ENCODE data around the gene YIPF4. TPM values are rescaled to one million over a fixed set of nuclear protein-coding genes. Genes with fewer than 3 reads are reported as not detected.

Gene YIPF4
- total and polyA plus RNA-seq, 2 of the 8 experiments (the other 6 are each of a cell fraction or from before 2014, with no cell fraction given), result 2.9 to 21.4 TPM

GRCh38 chr2:32358111-32358482, 80.4 kb downstream of the YIPF4 start:
- Histone ChIP-seq H2AK5ac (ENCODE audit: low read depth, low read length) (no peak overlapping the region), H3K9ac (replicated peaks in 1 of 4; ENCODE audit: extremely low read depth in 1 of 4, low read depth in 3 of 4, low read length in 3 of 4) (peak overlapping the region; percentile 40 to 57 (median 49); a peak in 6 of 7 replicates), H2BK12ac (ENCODE audit: low read depth, low read length) (no peak overlapping the region), H4K8ac (ENCODE audit: extremely low read depth, insufficient read depth, low read length) (no peak overlapping the region; the same call in 1 of the 2 replicates), H2BK20ac (ENCODE audit: low read length) (peak overlapping the region; percentile 72; the same call in 1 of the 2 replicates), H3K4me3 (ENCODE audit: extremely low read depth in 1 of 4, insufficient read depth in 2 of 4, low read depth in 3 of 4, low read length in 4 of 4) (peak overlapping the region; percentile 75 to 97 (median 96)), H2BK15ac (ENCODE audit: low read length) (no peak overlapping the region), H4K91ac (replicated peaks; ENCODE audit: insufficient read length, low read length) (no peak overlapping the region), H3K79me2 (ENCODE audit: control insufficient read depth in 1 of 2, insufficient read depth in 2 of 2, low read length in 2 of 2) (peaks cover 23 to 52% of the 10 kb centered on the region in 2 experiments), H4K5ac (ENCODE audit: insufficient read length, low read depth, low read length) (peak overlapping the region; percentile 6), H3K79me1 (ENCODE audit: low read depth, low read length) (no peaks in the 10 kb centered on the region), H2BK5ac (ENCODE audit: low read depth, low read length) (0 out of 2 replicates have a peak overlapping the region, but pooled peaks have one; percentile 37), H3K36me3 (ENCODE audit: control insufficient read depth in 2 of 4, insufficient read depth in 4 of 4, low read length in 3 of 4) (peaks cover 0 to 12% (median 2%) of the 10 kb centered on the region in 4 experiments; a peak in 2 of 8 replicates), H3K27ac (ENCODE audit: low read depth, low read length) (0 out of 2 replicates have a peak overlapping the region, but pooled peaks have one; percentile 17), H3K56ac (replicated peaks; ENCODE audit: insufficient read length, low read depth, low read length) (no peak overlapping the region), H3K18ac (ENCODE audit: extremely low read depth, low read length) (no peak overlapping the region), H3K27me3 (replicated peaks in 1 of 4; ENCODE audit: control insufficient read depth in 3 of 4, extremely low read depth in 1 of 4, insufficient read depth in 3 of 4, low read length in 3 of 4) (no peaks in the 10 kb centered on the region), H2AFZ (ENCODE audit: low read length) (no peak overlapping the region), H4K20me1 (replicated peaks in 1 of 2; ENCODE audit: control insufficient read depth in 1 of 2, insufficient read depth in 2 of 2, low read length in 2 of 2) (peaks cover 3 to 7% of the 10 kb centered on the region in 2 experiments), H2BK120ac (replicated peaks; ENCODE audit: low read depth, low read length) (peak overlapping the region; percentile 75), H3K23me2 (ENCODE audit: low read depth, low read length) (peaks cover 6% of the 10 kb centered on the region; the same call in 1 of the 2 replicates), H3K4me1 (replicated peaks in 1 of 4; ENCODE audit: control insufficient read depth in 3 of 4, insufficient read depth in 4 of 4, low read length in 3 of 4) (peaks cover 0 to 7% (median 3%) of the 10 kb centered on the region in 4 experiments; a peak in 4 of 7 replicates), H3K23ac (ENCODE audit: insufficient read length) (no peak overlapping the region), H3K4me2 (ENCODE audit: insufficient read depth in 1 of 2, low read depth in 2 of 2, low read length in 2 of 2) (peak overlapping the region; percentile 85 to 90), H3K14ac (ENCODE audit: insufficient read length) (no peak overlapping the region), H3K4ac (replicated peaks; ENCODE audit: insufficient read length, low read depth, low read length) (no peak overlapping the region), H3K9me3 (ENCODE audit: insufficient read depth in 2 of 2, low read depth in 1 of 2, low read length in 1 of 2) (no peaks in the 10 kb centered on the region)
- CTCF ChIA-PET (ENCODE audit: partially characterized antibody), result interaction anchor here (0.5 kb wide), 1 partner anchor 43 kb away, joined by 4 read pairs; no protein-coding TSS in a partner anchor
- FAIRE-seq, result no peak
- POLR2A ChIA-PET (ENCODE audit: partially characterized antibody), result interaction anchor here (0.6 kb wide), 1 partner anchor 20 kb away, joined by 3 read pairs; no protein-coding TSS in a partner anchor
- WGBS, 2 experiments (ENCODE audit: extremely low coverage in 1 of 2, insufficient coverage in 1 of 2, insufficient read length in 1 of 2, insufficient replicate concordance in 2 of 2, low coverage in 1 of 2, low lambda C conversion rate in 2 of 2, missing lambda C conversion rate in 1 of 2), result 11% methylated on average over 16 of the region's 16 CpGs; no CpG with 5 or more reads in 1 of the 2 experiments
- peak in 1 of 2 experiments; percentile 48 for DNase-seq (ENCODE audit: low read depth in 1 of 2, low spot score in 2 of 2)

All from H1 (cell line).